Islet precursor cell (in vitro differentiated cells): Measurements from ENCODE around the gene SERINC2.
"Not testable (repeated sequence)": the region's sequence is repeated elsewhere in the genome, so short reads cannot be mapped to it uniquely, and the experiment has no call there.

Source experiments
- DNase-seq: peaks from one replicate; pipeline ENCODE4 v3.0.0-alpha.2; 2018

SERINC2 gene

GRCh38 chr1:31435471-31436409, 22.7 kb downstream of the SERINC2 start:
- peak; percentile 43 for DNase-seq

- DNase-seq: peak; percentile 56
Observed at GRCh38 chr1:31436596-31437432, 23.8 kb downstream of the SERINC2 start.

GRCh38 chr1:31437433-31438037, 24.5 kb downstream of the SERINC2 start:
- DNase-seq: no peak

- peak; percentile 9 for DNase-seq
Observed at GRCh38 chr1:31439276-31439675, 26.3 kb downstream of the SERINC2 start.

GRCh38 chr1:31441073-31441472, 28.1 kb downstream of the SERINC2 start:
- DNase-seq: peak; percentile 36

- DNase-seq: no peak
Observed at GRCh38 chr1:31441558-31441957, 28.5 kb downstream of the SERINC2 start.

GRCh38 chr1:31441970-31442647, 29.1 kb downstream of the SERINC2 start:
- DNase-seq: peak; percentile 42

- DNase-seq: peak; percentile 42
Observed at GRCh38 chr1:31442648-31442994, 29.6 kb downstream of the SERINC2 start.

- no peak for DNase-seq
Observed at GRCh38 chr1:31443673-31444072, 30.7 kb downstream of the SERINC2 start.

GRCh38 chr1:31444725-31445448, 31.9 kb downstream of the SERINC2 start:
- DNase-seq: peak; percentile 10

GRCh38 chr1:31445951-31446350, 32.9 kb downstream of the SERINC2 start:
- peak; percentile 3 for DNase-seq

- peak; percentile 55 for DNase-seq
Observed at GRCh38 chr1:31447210-31447609, 34.2 kb downstream of the SERINC2 start.

GRCh38 chr1:31453384-31454079, 40.5 kb downstream of the SERINC2 start:
- DNase-seq: no peak

- DNase-seq: no peak
Observed at GRCh38 chr1:31458287-31458896, 45.4 kb downstream of the SERINC2 start.

- no peak for DNase-seq
Observed at GRCh38 chr1:31460027-31460426, 47.0 kb downstream of the SERINC2 start.

GRCh38 chr1:31467005-31467674, 54.1 kb downstream of the SERINC2 start:
- no peak for DNase-seq

GRCh38 chr1:31470794-31471315, 57.8 kb downstream of the SERINC2 start:
- no peak for DNase-seq

GRCh38 chr1:31471452-31472313, 58.7 kb downstream of the SERINC2 start:
- DNase-seq: peak; percentile 86

- DNase-seq: not testable (repeated sequence)
Observed at GRCh38 chr1:31472314-31472651, 59.3 kb downstream of the SERINC2 start.
